ENCODE results near the gene GOLGA6A.

Gene GOLGA6A

GRCh38 chr15:74127954-74128784, 45.8 kb upstream of the GOLGA6A start:
- peak overlapping the region; percentile 33 for H3K4me3 ChIP-seq (ENCODE audit: low read length)
- DNase-seq (ENCODE audit: low read depth), result no peak
- TF ChIP-seq CTCF (conservative IDR thresholded peaks at IDR 0.05; ENCODE audit: low read depth, low read length), result no peak

GRCh38 chr15:74127255-74127953, 45.1 kb upstream of the GOLGA6A start:
- H3K4me3 ChIP-seq (ENCODE audit: low read length), result peak overlapping the region; percentile 33
- TF ChIP-seq CTCF (conservative IDR thresholded peaks at IDR 0.05; ENCODE audit: low read depth, low read length), result peak; percentile 93
- peak; percentile 25 for DNase-seq (ENCODE audit: low read depth)

- no peak overlapping the region for H3K4me3 ChIP-seq (ENCODE audit: low read length)
- TF ChIP-seq CTCF (conservative IDR thresholded peaks at IDR 0.05; ENCODE audit: low read depth, low read length), result no peak
- DNase-seq (ENCODE audit: low read depth), result no peak
Observed at GRCh38 chr15:74124759-74125158, 42.4 kb upstream of the GOLGA6A start.

- H3K4me3 ChIP-seq (ENCODE audit: low read length), result no peak overlapping the region
- TF ChIP-seq CTCF (conservative IDR thresholded peaks at IDR 0.05; ENCODE audit: low read depth, low read length), result no peak
- no peak for DNase-seq (ENCODE audit: low read depth)
Observed at GRCh38 chr15:74124196-74124595, 41.8 kb upstream of the GOLGA6A start.

GRCh38 chr15:74123658-74124057, 41.3 kb upstream of the GOLGA6A start:
- no peak for TF ChIP-seq CTCF (conservative IDR thresholded peaks at IDR 0.05; ENCODE audit: low read depth, low read length)
- no peak for DNase-seq (ENCODE audit: low read depth)
- H3K4me3 ChIP-seq (ENCODE audit: low read length), result no peak overlapping the region

GRCh38 chr15:74123131-74123429, 40.7 kb upstream of the GOLGA6A start:
- TF ChIP-seq CTCF (conservative IDR thresholded peaks at IDR 0.05; ENCODE audit: low read depth, low read length), result no peak
- H3K4me3 ChIP-seq (ENCODE audit: low read length), result no peak overlapping the region
- DNase-seq (ENCODE audit: low read depth), result no peak

Data from retinal pigment epithelial cell (primary cell).